ENCODE measurements around the gene DPF3. TPM values are rescaled to one million over a fixed set of nuclear protein-coding genes. Genes with fewer than 3 reads are reported as not detected.

Gene DPF3
- polyA plus RNA-seq, 1 experiment = 3.6 TPM

DNA sequence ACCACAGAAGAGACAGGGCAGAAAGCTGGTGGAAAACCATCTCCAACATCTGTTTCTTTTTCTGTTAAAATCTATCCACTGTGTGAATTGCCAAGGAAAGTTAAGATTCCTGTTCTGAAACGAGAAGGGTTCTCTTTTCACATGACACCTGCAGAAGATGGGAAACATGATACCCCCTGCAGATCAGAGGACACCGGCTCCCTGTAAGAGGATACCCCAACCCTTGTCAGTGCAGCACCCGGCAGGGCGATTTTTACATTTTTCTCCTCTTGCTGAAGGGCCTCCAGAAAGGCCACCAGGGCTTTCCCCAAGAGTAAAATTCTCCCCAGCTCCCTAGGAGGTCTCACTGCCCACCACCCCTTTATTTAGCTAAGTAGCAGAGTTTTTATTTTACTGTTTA, 48.2 kb downstream of the DPF3 start:
- no peaks in the 10 kb centered on the region for H3K27me3 ChIP-seq (ENCODE audit: control insufficient read depth, insufficient read depth, low read length)
- no peaks in the 10 kb centered on the region; the same call in 1 of the 2 replicates for H3K36me3 ChIP-seq (ENCODE audit: control insufficient read depth, insufficient read depth, low read length)
- CTCF ChIA-PET = interaction anchor here (0.8 kb wide), 1 partner anchor 109 kb away, joined by 3 read pairs; no protein-coding TSS in a partner anchor
- TF ChIP-seq, protein P1, sequence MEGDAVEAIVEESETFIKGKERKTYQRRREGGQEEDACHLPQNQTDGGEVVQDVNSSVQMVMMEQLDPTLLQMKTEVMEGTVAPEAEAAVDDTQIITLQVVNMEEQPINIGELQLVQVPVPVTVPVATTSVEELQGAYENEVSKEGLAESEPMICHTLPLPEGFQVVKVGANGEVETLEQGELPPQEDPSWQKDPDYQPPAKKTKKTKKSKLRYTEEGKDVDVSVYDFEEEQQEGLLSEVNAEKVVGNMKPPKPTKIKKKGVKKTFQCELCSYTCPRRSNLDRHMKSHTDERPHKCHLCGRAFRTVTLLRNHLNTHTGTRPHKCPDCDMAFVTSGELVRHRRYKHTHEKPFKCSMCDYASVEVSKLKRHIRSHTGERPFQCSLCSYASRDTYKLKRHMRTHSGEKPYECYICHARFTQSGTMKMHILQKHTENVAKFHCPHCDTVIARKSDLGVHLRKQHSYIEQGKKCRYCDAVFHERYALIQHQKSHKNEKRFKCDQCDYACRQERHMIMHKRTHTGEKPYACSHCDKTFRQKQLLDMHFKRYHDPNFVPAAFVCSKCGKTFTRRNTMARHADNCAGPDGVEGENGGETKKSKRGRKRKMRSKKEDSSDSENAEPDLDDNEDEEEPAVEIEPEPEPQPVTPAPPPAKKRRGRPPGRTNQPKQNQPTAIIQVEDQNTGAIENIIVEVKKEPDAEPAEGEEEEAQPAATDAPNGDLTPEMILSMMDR (IDR thresholded peaks at IDR 0.05; ENCODE audit: insufficient read depth, low read depth, low read length) = no peak
- POLR2A ChIA-PET = no interaction called here
- no peak overlapping the region for H3K4me3 ChIP-seq (ENCODE audit: low read depth, low read length)
- no peak for DNase-seq (ENCODE audit: low read depth)

DNA sequence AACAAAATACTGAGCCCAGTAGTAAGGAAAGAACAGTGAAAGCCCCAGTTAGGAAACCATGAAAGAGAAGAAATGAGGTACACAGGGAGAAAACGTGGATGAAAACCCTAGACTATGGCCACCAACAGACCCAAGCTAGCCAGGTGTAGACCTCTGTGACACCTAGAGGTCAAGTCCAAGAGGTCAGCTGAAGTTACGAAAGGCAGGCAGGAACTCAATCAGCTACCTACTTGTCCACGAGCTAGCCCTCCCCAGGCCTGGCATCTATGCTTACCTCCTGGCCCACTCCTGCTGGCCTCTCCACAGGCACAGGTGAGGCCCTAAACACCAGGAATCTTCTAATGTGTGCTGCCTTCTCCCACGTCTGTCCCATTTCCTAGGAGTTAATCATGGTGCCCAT, 48.7 kb downstream of the DPF3 start:
- H3K27me3 ChIP-seq (ENCODE audit: control insufficient read depth, insufficient read depth, low read length) = no peaks in the 10 kb centered on the region
- no peaks in the 10 kb centered on the region; the same call in 1 of the 2 replicates for H3K36me3 ChIP-seq (ENCODE audit: control insufficient read depth, insufficient read depth, low read length)
- POLR2A ChIA-PET = no interaction called here
- CTCF ChIA-PET = no interaction called here
- H3K4me3 ChIP-seq (ENCODE audit: low read depth, low read length) = no peak overlapping the region
- no peak for DNase-seq (ENCODE audit: low read depth)
- TF ChIP-seq, protein P1 (IDR thresholded peaks at IDR 0.05; ENCODE audit: insufficient read depth, low read depth, low read length) = no peak

DNA sequence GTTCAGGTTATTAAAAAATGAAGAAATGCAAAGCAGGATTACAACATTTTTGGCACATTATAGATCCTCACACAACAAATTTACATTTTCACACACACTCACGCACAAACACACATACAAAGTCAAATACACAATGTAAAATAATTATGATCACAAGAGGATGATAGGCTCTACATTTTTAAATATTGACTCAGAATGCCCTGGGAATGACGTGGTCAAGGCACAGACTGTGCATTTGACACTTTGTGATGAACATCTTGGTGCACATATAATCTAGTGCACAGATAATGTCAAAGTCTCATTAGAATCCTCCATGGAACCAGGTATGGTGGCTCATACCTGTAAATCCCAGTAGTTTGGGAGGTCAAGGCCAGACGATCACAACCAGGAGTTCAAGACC, 49.4 kb downstream of the DPF3 start:
- TF ChIP-seq, protein P1 (IDR thresholded peaks at IDR 0.05; ENCODE audit: insufficient read depth, low read depth, low read length) = no peak
- Histone ChIP-seq H3K4me3 (ENCODE audit: low read depth, low read length) (no peak overlapping the region), H3K36me3 (ENCODE audit: control insufficient read depth, insufficient read depth, low read length) (no peaks in the 10 kb centered on the region; the same call in 1 of the 2 replicates), H3K27me3 (ENCODE audit: control insufficient read depth, insufficient read depth, low read length) (no peaks in the 10 kb centered on the region)
- ChIA-PET CTCF (no interaction called here), POLR2A (no interaction called here)
- DNase-seq (ENCODE audit: low read depth) = no peak

DNA sequence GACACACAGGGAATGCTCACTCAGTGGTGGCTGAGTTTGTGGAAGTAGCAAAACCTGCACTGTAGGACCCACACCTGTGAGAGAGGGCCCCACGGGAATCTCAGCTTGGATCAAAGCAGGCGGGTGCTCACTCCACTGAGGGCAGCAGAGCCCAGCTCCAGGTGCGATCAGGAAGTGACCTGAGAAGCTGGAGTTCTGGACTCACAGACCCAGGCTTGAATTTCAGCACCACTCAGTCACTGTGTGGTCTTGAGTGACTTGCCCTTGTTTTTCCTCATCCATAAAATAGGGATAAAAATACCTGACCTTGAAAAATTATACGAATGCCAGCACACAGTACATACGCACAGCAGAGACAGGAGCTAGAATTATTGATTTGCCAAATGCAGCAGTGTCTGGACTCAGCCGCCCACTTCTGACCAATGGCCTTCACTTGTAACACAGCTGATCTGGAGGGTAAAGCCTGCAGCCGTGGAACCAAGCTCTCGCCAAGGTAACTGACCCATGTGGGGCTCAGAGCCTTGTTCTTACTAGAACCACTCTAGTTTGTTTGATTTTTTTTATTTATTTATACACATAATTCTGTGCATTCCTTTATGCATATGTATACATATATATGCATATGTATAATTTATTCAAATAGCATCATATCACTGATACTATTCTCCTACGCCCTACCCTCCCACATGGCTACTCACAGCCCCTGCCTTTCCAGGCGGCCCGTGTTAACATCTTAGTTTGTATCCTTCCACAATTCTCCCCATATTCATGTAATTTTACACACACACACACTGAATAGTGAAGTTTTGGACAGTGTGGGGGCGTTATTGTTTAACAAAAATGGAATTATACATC, 53.9 kb downstream of the DPF3 start:
- Histone ChIP-seq H3K4me3 (ENCODE audit: low read depth, low read length) (no peak overlapping the region), H3K27me3 (ENCODE audit: control insufficient read depth, insufficient read depth, low read length) (no peaks in the 10 kb centered on the region), H3K36me3 (ENCODE audit: control insufficient read depth, insufficient read depth, low read length) (no peaks in the 10 kb centered on the region; the same call in 1 of the 2 replicates)
- no peak for DNase-seq (ENCODE audit: low read depth)
- POLR2A ChIA-PET = no interaction called here
- TF ChIP-seq, protein P1 (IDR thresholded peaks at IDR 0.05; ENCODE audit: insufficient read depth, low read depth, low read length) = no peak
- CTCF ChIA-PET = no interaction called here

DNA sequence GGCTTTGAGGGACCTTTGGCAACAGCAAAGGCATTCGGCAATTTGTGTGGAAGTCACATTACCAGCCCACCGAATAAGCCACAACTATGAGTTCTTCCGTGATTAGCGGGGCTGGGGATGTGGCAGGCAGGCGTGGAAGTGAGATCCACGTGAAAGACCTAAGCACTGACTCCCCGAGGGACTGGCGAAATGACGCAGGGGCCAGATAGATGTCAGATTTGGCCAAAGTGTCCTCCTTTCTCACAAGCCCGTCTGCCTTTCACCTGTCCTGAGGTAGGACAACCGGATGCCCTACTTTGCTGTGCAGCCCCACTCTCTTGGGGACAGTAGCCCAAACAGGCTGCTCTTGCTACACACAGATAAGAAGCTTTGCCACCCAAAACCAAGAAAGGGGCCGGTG, 54.5 kb downstream of the DPF3 start:
- DNase-seq (ENCODE audit: low read depth) = no peak
- TF ChIP-seq, protein P1 (IDR thresholded peaks at IDR 0.05; ENCODE audit: insufficient read depth, low read depth, low read length) = no peak
- Histone ChIP-seq H3K27me3 (ENCODE audit: control insufficient read depth, insufficient read depth, low read length) (no peaks in the 10 kb centered on the region), H3K4me3 (ENCODE audit: low read depth, low read length) (no peak overlapping the region), H3K36me3 (ENCODE audit: control insufficient read depth, insufficient read depth, low read length) (no peaks in the 10 kb centered on the region; the same call in 1 of the 2 replicates)
- CTCF ChIA-PET = no interaction called here
- POLR2A ChIA-PET = no interaction called here
